HG03196 (cell line): ENCODE measurements around the gene BMP8A.
"Not testable (repeated sequence)": the region's sequence is repeated elsewhere in the genome, so short reads cannot be mapped to it uniquely, and the experiment has no call there.

ENCODE experiments used
- ATAC-seq: cut with Tn5 transposase; IDR thresholded peaks from one replicate; pipeline ENCODE4 v1.9.1; 2021; ENCODE audit not compliant: unreplicated experiment

The BMP8A gene

GRCh38 chr1:39525366-39526165 is 34.1 kb downstream of the BMP8A start:
- peak; percentile 93 for ATAC-seq

GRCh38 chr1:39526466-39527189 is 35.2 kb downstream of the BMP8A start:
- no peak for ATAC-seq

DNA sequence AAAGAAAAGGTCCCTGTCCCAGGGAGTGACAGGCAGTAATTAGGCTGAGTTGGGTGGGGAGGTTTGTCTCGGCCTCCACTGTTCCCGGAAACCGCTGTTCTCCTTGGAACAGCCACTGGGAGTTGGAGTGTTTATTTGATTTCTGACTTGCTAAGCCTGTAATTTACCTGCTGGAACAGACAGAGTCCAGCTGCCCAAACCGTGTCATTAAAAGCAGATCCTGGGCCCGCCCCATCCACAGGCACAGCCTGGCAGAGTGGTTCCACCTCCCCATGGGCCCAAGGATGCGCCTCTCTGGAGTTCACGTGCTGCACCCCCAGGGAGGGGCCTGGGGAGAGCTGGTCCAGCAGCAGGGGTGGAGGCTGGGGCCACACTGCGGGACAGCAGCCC is 35.7 kb downstream of the BMP8A start:
- ATAC-seq: not testable (repeated sequence)

GRCh38 chr1:39528082-39528481 is 36.6 kb downstream of the BMP8A start:
- ATAC-seq: no peak

- no peak for ATAC-seq
Observed at GRCh38 chr1:39529901-39530535, 38.6 kb downstream of the BMP8A start.

- no peak for ATAC-seq
Observed at GRCh38 chr1:39531526-39531925, 40.1 kb downstream of the BMP8A start.

- ATAC-seq: no peak
Observed at GRCh38 chr1:39533442-39533841, 42.0 kb downstream of the BMP8A start.

GRCh38 chr1:39538531-39539251 is 47.3 kb downstream of the BMP8A start:
- ATAC-seq: no peak

DNA sequence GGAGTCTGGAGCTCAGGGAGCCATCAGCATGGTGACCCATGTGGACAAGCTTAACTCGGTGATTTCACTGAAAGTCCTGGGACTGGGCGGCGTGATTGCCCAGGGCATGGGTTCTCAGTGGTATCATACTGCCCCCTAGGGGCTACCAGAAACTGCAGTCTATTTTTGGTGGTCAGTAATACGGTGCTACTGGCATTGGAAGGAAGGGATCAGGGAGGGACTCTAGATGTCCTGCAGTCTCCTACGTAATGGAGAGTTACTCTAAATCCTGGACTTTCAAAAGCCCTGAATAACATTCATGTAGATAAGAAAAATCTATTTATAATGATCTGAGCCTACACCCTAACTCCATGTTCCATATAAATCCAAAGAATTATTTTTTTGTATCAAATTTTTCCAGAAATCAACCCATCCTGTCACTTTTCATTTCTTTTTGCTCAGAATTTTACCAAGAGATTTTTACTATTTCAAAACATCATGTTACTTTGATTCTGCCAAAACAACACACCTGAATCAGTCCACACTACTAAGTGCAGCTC is 47.9 kb downstream of the BMP8A start:
- no peak for ATAC-seq

GRCh38 chr1:39540504-39541031 is 49.1 kb downstream of the BMP8A start:
- ATAC-seq: no peak

- ATAC-seq: no peak
Observed at GRCh38 chr1:39542924-39543323, 51.5 kb downstream of the BMP8A start.

GRCh38 chr1:39544327-39544726 is 52.9 kb downstream of the BMP8A start:
- no peak for ATAC-seq

DNA sequence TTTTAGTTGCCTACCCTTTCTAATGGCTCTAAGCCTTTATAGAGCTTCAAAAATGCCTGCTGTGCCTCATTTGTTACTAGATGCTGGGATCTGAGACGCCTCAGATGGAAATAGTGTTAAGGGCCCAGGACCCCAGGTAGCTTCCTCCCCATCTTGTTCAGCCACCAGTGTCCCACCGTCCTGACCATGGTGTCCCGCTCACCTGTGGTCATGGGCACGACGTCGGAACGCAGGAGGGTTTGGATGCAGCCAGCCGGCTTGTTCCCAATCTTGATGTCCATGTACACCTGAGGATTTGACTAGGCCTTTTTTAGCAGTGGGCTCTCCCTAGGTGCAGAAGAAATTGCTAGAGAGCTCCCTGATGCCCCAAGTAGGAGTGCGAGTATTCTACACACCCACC is 54.1 kb downstream of the BMP8A start:
- ATAC-seq: no peak

GRCh38 chr1:39554277-39554676 is 62.8 kb downstream of the BMP8A start:
- ATAC-seq: no peak

GRCh38 chr1:39561279-39561678 is 69.8 kb downstream of the BMP8A start:
- ATAC-seq: no peak

- no peak for ATAC-seq
Observed at GRCh38 chr1:39562886-39563285, 71.5 kb downstream of the BMP8A start.

DNA sequence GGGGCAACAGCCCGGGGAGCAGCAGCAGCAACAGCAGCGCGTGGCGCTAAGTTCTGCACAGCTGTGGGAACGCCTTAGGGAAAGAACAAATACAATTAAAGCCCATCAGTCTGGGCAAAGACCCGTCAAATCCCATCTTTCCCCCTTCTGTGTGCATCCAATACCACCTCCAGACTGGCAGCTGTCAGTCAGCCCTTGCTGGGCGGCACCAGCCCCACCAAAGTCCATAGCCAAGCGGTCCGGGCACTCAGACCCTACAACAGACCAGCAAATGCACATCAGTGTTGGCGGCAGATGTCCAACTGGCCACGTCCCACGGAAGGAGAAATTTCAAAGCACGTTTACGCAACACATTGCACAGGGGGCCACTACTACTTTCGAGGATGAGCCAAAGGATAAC is 72.2 kb downstream of the BMP8A start:
- ATAC-seq: no peak

DNA sequence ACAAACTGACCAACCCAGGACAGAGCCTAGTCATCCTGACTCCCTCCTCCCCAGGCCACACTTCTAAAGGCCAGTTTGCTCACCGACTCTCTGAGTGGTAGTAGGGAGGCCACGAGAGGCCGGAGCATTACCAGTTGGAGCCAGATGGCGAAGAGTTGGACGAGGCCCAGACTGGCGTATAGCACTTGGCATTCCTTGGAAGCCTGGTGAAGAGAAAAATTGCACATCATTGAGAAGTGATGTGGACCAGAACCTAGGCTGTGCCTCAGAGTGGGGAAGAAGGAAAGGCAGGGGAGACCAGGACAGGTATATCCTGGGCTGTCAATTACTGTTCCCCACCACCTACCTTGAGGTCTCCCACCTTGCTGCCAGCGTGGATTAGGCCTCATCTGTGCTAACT is 72.9 kb downstream of the BMP8A start:
- ATAC-seq: no peak

DNA sequence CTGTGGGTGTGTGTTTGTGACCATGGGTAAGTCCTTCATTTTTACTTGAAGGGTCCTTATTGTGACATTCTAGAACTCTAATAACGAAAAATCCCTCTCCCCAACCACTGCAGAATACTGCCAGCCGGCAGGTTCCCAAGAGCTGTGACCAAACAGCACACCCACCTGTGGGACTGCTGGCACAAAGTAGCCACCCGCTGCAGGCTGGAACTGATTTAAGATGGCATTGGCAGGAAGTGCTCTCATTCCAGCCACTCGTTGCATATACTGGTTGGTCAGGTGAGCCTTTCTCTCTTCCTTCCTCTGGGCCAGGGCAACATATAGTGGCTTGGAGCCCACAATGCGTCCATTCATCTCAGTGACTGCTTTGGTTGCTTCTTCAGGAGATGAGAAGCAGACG is 73.5 kb downstream of the BMP8A start:
- ATAC-seq: no peak

- no peak for ATAC-seq
Observed at GRCh38 chr1:39566441-39567137, 75.2 kb downstream of the BMP8A start.
